ENCODE measurements around the gene ABCE1. TPM values are rescaled to one million over a fixed set of nuclear protein-coding genes. Genes with fewer than 3 reads are reported as not detected.

ABCE1 gene
- total and polyA plus RNA-seq, 2 experiments from 2014 or later: 70.3 to 185 TPM

DNA sequence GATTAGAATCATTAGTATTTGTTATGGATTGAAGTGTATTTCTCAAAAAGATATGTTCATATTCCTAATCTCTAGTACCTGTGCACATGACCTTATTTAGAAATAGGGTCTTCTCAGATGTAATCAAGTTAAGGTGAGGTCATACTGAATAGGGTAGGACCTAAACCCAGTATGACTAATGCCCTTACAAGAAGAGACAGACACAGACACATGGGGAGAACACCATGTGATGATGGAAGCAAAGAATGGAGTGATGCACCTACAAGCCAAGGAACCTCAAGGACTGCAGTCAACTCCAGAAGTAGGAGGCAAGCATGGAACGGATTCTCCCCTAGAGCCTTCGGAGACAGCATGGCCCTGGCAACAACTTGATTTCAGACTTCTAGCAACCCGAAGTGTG lies 50.9 kb downstream of the ABCE1 start:
- Histone ChIP-seq H3K4me2 (no peak overlapping the region), H2AFZ (no peak overlapping the region), H3K36me3 (ENCODE audit: insufficient read depth) (peaks cover 52% of the 10 kb centered on the region), H3K79me2 (replicated peaks; ENCODE audit: insufficient read depth) (no peaks in the 10 kb centered on the region; the same call in 1 of the 2 replicates), H3K4me3 (no peak overlapping the region), H3K9me2 (ENCODE audit: insufficient read depth) (no peaks in the 10 kb centered on the region), H3F3A (replicated peaks; ENCODE audit: low read depth) (no peaks in the 10 kb centered on the region), H3K27ac (ENCODE audit: low read depth) (no peak overlapping the region), H3K27me3 (ENCODE audit: insufficient read depth) (no peaks in the 10 kb centered on the region), H3K4me1 (ENCODE audit: insufficient read depth) (no peaks in the 10 kb centered on the region), H4K20me1 (replicated peaks; ENCODE audit: insufficient read depth) (0 out of 2 replicates have a peak, but pooled peaks cover 6% of the 10 kb centered on the region)
- Mint-ChIP-seq H3K27me3 (ENCODE audit: insufficient read depth, low read depth, poor library complexity) (no peaks in the 10 kb centered on the region), H3K36me3 (ENCODE audit: low read depth) (peaks cover 74% of the 10 kb centered on the region), H3K27ac (no peak overlapping the region), H3K4me1 (no peaks in the 10 kb centered on the region), H3K9me3 (no peaks in the 10 kb centered on the region), H3K4me3 (no peak overlapping the region)
- TF ChIP-seq POLR2AphosphoS5 (IDR thresholded peaks at IDR 0.05; ENCODE audit: low read depth) (no peak), JUNB (IDR thresholded peaks at IDR 0.05; ENCODE audit: unreplicated experiment) (no peak), EZH2 (IDR thresholded peaks at IDR 0.05; ENCODE audit: low read depth, unreplicated experiment) (no peak), ZNF114 (CRISPR knock-in tag; IDR thresholded peaks at IDR 0.05) (no peak), ZNF331 (CRISPR knock-in tag; IDR thresholded peaks at IDR 0.05; ENCODE audit: low read depth) (no peak), STAT1 (IDR thresholded peaks at IDR 0.05; ENCODE audit: unreplicated experiment) (no peak), NANOG (IDR thresholded peaks at IDR 0.05; ENCODE audit: borderline replicate concordance) (no peak), EZH2phosphoT487 (IDR thresholded peaks at IDR 0.05; ENCODE audit: unreplicated experiment) (no peak), CREB1 (CRISPR knock-in tag; IDR thresholded peaks at IDR 0.05; ENCODE audit: low read depth) (no peak)
- TF ChIP-seq, protein P1, sequence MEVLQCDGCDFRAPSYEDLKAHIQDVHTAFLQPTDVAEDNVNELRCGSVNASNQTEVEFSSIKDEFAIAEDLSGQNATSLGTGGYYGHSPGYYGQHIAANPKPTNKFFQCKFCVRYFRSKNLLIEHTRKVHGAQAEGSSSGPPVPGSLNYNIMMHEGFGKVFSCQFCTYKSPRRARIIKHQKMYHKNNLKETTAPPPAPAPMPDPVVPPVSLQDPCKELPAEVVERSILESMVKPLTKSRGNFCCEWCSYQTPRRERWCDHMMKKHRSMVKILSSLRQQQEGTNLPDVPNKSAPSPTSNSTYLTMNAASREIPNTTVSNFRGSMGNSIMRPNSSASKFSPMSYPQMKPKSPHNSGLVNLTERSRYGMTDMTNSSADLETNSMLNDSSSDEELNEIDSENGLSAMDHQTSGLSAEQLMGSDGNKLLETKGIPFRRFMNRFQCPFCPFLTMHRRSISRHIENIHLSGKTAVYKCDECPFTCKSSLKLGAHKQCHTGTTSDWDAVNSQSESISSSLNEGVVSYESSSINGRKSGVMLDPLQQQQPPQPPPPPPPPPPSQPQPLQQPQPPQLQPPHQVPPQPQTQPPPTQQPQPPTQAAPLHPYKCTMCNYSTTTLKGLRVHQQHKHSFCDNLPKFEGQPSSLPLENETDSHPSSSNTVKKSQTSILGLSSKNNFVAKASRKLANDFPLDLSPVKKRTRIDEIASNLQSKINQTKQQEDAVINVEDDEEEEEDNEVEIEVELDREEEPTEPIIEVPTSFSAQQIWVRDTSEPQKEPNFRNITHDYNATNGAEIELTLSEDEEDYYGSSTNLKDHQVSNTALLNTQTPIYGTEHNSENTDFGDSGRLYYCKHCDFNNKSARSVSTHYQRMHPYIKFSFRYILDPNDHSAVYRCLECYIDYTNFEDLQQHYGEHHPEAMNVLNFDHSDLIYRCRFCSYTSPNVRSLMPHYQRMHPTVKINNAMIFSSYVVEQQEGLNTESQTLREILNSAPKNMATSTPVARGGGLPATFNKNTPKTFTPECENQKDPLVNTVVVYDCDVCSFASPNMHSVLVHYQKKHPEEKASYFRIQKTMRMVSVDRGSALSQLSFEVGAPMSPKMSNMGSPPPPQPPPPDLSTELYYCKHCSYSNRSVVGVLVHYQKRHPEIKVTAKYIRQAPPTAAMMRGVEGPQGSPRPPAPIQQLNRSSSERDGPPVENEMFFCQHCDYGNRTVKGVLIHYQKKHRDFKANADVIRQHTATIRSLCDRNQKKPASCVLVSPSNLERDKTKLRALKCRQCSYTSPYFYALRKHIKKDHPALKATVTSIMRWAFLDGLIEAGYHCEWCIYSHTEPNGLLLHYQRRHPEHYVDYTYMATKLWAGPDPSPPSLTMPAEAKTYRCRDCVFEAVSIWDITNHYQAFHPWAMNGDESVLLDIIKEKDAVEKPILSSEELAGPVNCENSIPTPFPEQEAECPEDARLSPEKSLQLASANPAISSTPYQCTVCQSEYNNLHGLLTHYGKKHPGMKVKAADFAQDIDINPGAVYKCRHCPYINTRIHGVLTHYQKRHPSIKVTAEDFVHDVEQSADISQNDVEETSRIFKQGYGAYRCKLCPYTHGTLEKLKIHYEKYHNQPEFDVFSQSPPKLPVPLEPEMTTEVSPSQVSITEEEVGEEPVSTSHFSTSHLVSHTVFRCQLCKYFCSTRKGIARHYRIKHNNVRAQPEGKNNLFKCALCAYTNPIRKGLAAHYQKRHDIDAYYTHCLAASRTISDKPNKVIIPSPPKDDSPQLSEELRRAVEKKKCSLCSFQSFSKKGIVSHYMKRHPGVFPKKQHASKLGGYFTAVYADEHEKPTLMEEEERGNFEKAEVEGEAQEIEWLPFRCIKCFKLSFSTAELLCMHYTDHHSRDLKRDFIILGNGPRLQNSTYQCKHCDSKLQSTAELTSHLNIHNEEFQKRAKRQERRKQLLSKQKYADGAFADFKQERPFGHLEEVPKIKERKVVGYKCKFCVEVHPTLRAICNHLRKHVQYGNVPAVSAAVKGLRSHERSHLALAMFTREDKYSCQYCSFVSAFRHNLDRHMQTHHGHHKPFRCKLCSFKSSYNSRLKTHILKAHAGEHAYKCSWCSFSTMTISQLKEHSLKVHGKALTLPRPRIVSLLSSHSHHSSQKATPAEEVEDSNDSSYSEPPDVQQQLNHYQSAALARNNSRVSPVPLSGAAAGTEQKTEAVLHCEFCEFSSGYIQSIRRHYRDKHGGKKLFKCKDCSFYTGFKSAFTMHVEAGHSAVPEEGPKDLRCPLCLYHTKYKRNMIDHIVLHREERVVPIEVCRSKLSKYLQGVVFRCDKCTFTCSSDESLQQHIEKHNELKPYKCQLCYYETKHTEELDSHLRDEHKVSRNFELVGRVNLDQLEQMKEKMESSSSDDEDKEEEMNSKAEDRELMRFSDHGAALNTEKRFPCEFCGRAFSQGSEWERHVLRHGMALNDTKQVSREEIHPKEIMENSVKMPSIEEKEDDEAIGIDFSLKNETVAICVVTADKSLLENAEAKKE (CRISPR knock-in tag; IDR thresholded peaks at IDR 0.05): no peak
- TF ChIP-seq, protein P2, sequence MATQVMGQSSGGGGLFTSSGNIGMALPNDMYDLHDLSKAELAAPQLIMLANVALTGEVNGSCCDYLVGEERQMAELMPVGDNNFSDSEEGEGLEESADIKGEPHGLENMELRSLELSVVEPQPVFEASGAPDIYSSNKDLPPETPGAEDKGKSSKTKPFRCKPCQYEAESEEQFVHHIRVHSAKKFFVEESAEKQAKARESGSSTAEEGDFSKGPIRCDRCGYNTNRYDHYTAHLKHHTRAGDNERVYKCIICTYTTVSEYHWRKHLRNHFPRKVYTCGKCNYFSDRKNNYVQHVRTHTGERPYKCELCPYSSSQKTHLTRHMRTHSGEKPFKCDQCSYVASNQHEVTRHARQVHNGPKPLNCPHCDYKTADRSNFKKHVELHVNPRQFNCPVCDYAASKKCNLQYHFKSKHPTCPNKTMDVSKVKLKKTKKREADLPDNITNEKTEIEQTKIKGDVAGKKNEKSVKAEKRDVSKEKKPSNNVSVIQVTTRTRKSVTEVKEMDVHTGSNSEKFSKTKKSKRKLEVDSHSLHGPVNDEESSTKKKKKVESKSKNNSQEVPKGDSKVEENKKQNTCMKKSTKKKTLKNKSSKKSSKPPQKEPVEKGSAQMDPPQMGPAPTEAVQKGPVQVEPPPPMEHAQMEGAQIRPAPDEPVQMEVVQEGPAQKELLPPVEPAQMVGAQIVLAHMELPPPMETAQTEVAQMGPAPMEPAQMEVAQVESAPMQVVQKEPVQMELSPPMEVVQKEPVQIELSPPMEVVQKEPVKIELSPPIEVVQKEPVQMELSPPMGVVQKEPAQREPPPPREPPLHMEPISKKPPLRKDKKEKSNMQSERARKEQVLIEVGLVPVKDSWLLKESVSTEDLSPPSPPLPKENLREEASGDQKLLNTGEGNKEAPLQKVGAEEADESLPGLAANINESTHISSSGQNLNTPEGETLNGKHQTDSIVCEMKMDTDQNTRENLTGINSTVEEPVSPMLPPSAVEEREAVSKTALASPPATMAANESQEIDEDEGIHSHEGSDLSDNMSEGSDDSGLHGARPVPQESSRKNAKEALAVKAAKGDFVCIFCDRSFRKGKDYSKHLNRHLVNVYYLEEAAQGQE (IDR thresholded peaks at IDR 0.05; ENCODE audit: unreplicated experiment): no peak
- TF ChIP-seq, protein P3, sequence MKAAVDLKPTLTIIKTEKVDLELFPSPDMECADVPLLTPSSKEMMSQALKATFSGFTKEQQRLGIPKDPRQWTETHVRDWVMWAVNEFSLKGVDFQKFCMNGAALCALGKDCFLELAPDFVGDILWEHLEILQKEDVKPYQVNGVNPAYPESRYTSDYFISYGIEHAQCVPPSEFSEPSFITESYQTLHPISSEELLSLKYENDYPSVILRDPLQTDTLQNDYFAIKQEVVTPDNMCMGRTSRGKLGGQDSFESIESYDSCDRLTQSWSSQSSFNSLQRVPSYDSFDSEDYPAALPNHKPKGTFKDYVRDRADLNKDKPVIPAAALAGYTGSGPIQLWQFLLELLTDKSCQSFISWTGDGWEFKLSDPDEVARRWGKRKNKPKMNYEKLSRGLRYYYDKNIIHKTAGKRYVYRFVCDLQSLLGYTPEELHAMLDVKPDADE (IDR thresholded peaks at IDR 0.05): no peak
- TF ChIP-seq, protein P4, sequence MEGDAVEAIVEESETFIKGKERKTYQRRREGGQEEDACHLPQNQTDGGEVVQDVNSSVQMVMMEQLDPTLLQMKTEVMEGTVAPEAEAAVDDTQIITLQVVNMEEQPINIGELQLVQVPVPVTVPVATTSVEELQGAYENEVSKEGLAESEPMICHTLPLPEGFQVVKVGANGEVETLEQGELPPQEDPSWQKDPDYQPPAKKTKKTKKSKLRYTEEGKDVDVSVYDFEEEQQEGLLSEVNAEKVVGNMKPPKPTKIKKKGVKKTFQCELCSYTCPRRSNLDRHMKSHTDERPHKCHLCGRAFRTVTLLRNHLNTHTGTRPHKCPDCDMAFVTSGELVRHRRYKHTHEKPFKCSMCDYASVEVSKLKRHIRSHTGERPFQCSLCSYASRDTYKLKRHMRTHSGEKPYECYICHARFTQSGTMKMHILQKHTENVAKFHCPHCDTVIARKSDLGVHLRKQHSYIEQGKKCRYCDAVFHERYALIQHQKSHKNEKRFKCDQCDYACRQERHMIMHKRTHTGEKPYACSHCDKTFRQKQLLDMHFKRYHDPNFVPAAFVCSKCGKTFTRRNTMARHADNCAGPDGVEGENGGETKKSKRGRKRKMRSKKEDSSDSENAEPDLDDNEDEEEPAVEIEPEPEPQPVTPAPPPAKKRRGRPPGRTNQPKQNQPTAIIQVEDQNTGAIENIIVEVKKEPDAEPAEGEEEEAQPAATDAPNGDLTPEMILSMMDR (conservative IDR thresholded peaks at IDR 0.05; ENCODE audit: low read depth in 2 of 2): no peak
- no peak for ATAC-seq
- DNase-seq (ENCODE audit: low spot score): no peak
